ENCODE data around the gene CD226.
"Not testable (repeated sequence)": the region's sequence is repeated elsewhere in the genome, so short reads cannot be mapped to it uniquely, and the experiment has no call there.

DNA sequence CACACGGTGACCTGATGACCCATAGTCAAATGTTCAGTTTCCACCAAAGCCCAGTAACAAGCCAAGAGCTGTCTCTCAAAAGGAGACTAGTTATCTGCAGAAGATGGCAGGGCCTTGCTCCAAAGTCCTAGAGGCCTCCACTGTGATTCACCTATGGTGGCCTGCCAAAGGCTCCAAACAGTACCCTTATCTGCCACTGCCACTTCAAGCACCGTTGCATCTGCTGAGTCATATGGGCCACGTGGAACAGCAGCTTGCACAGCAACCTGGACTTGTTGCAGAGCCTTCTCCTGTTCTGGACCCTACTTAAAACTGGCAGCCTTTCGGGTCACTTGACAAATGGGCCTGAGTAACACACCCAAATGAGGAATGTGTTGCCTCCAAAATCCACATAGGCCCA lies 27.6 kb upstream of the CD226 start:
- TF ChIP-seq, protein P1, sequence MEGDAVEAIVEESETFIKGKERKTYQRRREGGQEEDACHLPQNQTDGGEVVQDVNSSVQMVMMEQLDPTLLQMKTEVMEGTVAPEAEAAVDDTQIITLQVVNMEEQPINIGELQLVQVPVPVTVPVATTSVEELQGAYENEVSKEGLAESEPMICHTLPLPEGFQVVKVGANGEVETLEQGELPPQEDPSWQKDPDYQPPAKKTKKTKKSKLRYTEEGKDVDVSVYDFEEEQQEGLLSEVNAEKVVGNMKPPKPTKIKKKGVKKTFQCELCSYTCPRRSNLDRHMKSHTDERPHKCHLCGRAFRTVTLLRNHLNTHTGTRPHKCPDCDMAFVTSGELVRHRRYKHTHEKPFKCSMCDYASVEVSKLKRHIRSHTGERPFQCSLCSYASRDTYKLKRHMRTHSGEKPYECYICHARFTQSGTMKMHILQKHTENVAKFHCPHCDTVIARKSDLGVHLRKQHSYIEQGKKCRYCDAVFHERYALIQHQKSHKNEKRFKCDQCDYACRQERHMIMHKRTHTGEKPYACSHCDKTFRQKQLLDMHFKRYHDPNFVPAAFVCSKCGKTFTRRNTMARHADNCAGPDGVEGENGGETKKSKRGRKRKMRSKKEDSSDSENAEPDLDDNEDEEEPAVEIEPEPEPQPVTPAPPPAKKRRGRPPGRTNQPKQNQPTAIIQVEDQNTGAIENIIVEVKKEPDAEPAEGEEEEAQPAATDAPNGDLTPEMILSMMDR (IDR thresholded peaks at IDR 0.05; ENCODE audit: low read depth, low read length, poor library complexity, severe bottlenecking): not testable (repeated sequence)
- TF ChIP-seq EZH2phosphoT487 (IDR thresholded peaks at IDR 0.05; ENCODE audit: borderline replicate concordance, low read length): not testable (repeated sequence)
